ENCODE data around the gene MYO1H.
"Not testable (repeated sequence)": the region's sequence is repeated elsewhere in the genome, so short reads cannot be mapped to it uniquely, and the experiment has no call there.

MYO1H gene

DNA sequence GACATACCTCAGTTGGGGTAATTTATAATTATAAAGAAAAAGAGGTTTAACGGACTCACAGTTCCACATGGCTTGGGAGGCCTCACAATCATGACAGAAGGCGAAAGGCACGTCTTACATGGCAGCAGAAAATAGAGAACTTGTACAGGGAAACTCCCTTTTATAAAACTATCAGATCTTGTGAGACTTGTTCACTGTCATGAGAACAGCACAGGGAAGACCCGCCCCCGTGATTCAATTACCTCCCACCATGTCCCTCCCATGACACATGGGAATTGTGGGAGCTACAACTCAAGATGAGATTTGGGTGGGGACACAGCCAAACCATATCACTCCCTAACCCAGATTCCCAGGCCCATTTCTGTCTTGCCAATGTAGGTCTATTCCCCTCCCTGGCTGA, 22.1 kb downstream of the MYO1H start:
- intact Hi-C loops (cut with micrococcal nuclease) = no loop called here
- Mint-ChIP-seq H3K27me3 (peaks cover 5% of the 10 kb centered on the region), H3K4me3 (no peak overlapping the region), H3K4me1 (ENCODE audit: low read depth) (no peaks in the 10 kb centered on the region), H3K27ac (no peak overlapping the region), H3K9me3 (no peaks in the 10 kb centered on the region), H3K36me3 (ENCODE audit: low read depth) (no peaks in the 10 kb centered on the region)

GRCh38 chr12:109377139-109377685, 29.5 kb downstream of the MYO1H start:
- Mint-ChIP-seq H3K9me3 (no peaks in the 10 kb centered on the region), H3K27ac (no peak overlapping the region), H3K4me3 (no peak overlapping the region), H3K4me1 (ENCODE audit: low read depth) (no peaks in the 10 kb centered on the region), H3K27me3 (peaks cover 5% of the 10 kb centered on the region), H3K36me3 (ENCODE audit: low read depth) (no peaks in the 10 kb centered on the region)
- intact Hi-C loops (cut with micrococcal nuclease) = no loop called here

GRCh38 chr12:109378569-109378968, 30.9 kb downstream of the MYO1H start:
- H3K9me3 Mint-ChIP-seq = no peaks in the 10 kb centered on the region
- no peak overlapping the region for H3K27ac Mint-ChIP-seq
- H3K27me3 Mint-ChIP-seq = peaks cover 10% of the 10 kb centered on the region
- no peak overlapping the region for H3K4me3 Mint-ChIP-seq
- no peaks in the 10 kb centered on the region for H3K36me3 Mint-ChIP-seq (ENCODE audit: low read depth)
- intact Hi-C loops (cut with micrococcal nuclease) = no loop called here
- no peaks in the 10 kb centered on the region for H3K4me1 Mint-ChIP-seq (ENCODE audit: low read depth)

- no peaks in the 10 kb centered on the region for H3K9me3 Mint-ChIP-seq
- H3K4me1 Mint-ChIP-seq (ENCODE audit: low read depth) = no peaks in the 10 kb centered on the region
- H3K27me3 Mint-ChIP-seq = peaks cover 14% of the 10 kb centered on the region
- H3K36me3 Mint-ChIP-seq (ENCODE audit: low read depth) = no peaks in the 10 kb centered on the region
- H3K4me3 Mint-ChIP-seq = no peak overlapping the region
- intact Hi-C loops (cut with micrococcal nuclease) = no loop called here
- H3K27ac Mint-ChIP-seq = no peak overlapping the region
Measured at GRCh38 chr12:109382031-109382430, 34.3 kb downstream of the MYO1H start.

GRCh38 chr12:109383240-109383639, 35.5 kb downstream of the MYO1H start:
- no peaks in the 10 kb centered on the region for H3K36me3 Mint-ChIP-seq (ENCODE audit: low read depth)
- H3K27me3 Mint-ChIP-seq = peaks cover 12% of the 10 kb centered on the region
- intact Hi-C loops (cut with micrococcal nuclease) = no loop called here
- H3K4me3 Mint-ChIP-seq = no peak overlapping the region
- no peaks in the 10 kb centered on the region for H3K9me3 Mint-ChIP-seq
- H3K4me1 Mint-ChIP-seq (ENCODE audit: low read depth) = no peaks in the 10 kb centered on the region
- H3K27ac Mint-ChIP-seq = no peak overlapping the region

- Mint-ChIP-seq H3K27me3 (peaks cover 14% of the 10 kb centered on the region), H3K27ac (no peak overlapping the region), H3K9me3 (no peaks in the 10 kb centered on the region), H3K4me3 (no peak overlapping the region), H3K36me3 (ENCODE audit: low read depth) (no peaks in the 10 kb centered on the region), H3K4me1 (ENCODE audit: low read depth) (no peaks in the 10 kb centered on the region)
- intact Hi-C loops (cut with micrococcal nuclease) = no loop called here
Measured at GRCh38 chr12:109385339-109386058, 37.8 kb downstream of the MYO1H start.

DNA sequence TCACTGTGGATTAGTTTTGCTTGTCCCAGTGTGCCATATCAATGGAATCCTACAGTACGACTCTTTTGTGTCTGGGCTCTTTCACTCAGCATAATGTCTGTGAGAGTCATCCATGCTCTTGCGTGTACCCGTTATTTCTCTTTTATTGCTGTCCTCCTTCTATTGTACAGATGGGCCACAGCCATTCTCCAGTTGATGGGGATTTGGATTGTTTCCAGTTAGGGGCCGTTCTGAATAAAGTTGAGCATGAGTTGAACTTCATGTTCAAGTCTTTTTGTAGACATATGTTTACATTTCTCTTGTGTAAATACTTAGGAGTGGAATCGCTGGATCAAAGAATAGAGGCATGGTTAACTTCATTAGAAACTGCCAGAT, 38.3 kb downstream of the MYO1H start:
- Mint-ChIP-seq H3K9me3 (no peaks in the 10 kb centered on the region), H3K27ac (no peak overlapping the region), H3K4me3 (no peak overlapping the region), H3K4me1 (ENCODE audit: low read depth) (no peaks in the 10 kb centered on the region), H3K27me3 (peaks cover 17% of the 10 kb centered on the region), H3K36me3 (ENCODE audit: low read depth) (no peaks in the 10 kb centered on the region)
- intact Hi-C loops (cut with micrococcal nuclease) = no loop called here

GRCh38 chr12:109387425-109388166, 39.9 kb downstream of the MYO1H start:
- no peak overlapping the region for H3K27ac Mint-ChIP-seq
- H3K36me3 Mint-ChIP-seq (ENCODE audit: low read depth) = no peaks in the 10 kb centered on the region
- H3K4me1 Mint-ChIP-seq (ENCODE audit: low read depth) = no peaks in the 10 kb centered on the region
- peaks cover 25% of the 10 kb centered on the region for H3K27me3 Mint-ChIP-seq
- intact Hi-C loops (cut with micrococcal nuclease) = no loop called here
- no peak overlapping the region for H3K4me3 Mint-ChIP-seq
- no peaks in the 10 kb centered on the region for H3K9me3 Mint-ChIP-seq

DNA sequence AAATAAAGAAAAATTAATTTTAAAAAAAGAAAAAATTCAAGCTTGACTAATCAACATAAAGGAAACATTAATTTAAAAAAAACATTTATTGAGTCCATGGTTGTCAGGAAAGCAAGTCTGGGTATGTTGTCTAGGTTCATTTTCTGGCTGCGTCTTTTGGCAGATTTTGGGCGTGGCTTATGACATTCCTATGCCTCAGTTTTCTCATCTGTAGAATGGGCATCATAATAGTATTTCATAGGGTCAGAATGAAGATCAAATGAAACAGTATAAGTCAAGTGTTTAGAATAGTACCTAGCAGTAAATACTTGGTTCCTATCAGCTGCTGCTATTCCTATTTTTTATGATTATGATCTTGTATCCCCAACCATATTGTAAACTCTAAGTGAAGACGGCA, 40.5 kb downstream of the MYO1H start:
- Mint-ChIP-seq H3K27me3 (peaks cover 28% of the 10 kb centered on the region), H3K9me3 (no peaks in the 10 kb centered on the region), H3K4me1 (ENCODE audit: low read depth) (no peaks in the 10 kb centered on the region), H3K4me3 (no peak overlapping the region), H3K36me3 (ENCODE audit: low read depth) (no peaks in the 10 kb centered on the region), H3K27ac (no peak overlapping the region)
- intact Hi-C loops (cut with micrococcal nuclease) = no loop called here

DNA sequence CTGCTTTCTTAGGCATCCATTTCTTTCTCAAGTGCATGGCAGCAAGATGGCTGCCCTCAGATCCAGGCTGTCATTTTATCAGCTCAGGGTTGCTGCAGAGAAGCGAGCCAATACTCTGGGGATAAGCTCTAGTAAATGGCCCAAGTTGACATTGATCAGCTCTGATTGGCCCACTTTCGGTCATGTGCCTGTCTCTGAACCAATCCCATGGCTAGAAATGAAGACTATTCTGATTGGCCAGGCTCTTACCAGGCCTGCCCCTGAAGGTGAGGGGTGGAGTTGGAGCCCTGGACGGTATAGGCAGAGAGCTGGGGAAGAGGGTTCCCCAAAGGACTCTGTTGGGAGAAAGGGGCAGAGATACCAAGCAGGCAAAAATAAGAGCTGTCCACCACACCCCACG, 41.4 kb downstream of the MYO1H start:
- intact Hi-C loops (cut with micrococcal nuclease) = no loop called here
- Mint-ChIP-seq H3K36me3 (ENCODE audit: low read depth) (no peaks in the 10 kb centered on the region), H3K27ac (no peak overlapping the region), H3K4me1 (ENCODE audit: low read depth) (no peaks in the 10 kb centered on the region), H3K9me3 (no peaks in the 10 kb centered on the region), H3K27me3 (peaks cover 27% of the 10 kb centered on the region), H3K4me3 (no peak overlapping the region)

DNA sequence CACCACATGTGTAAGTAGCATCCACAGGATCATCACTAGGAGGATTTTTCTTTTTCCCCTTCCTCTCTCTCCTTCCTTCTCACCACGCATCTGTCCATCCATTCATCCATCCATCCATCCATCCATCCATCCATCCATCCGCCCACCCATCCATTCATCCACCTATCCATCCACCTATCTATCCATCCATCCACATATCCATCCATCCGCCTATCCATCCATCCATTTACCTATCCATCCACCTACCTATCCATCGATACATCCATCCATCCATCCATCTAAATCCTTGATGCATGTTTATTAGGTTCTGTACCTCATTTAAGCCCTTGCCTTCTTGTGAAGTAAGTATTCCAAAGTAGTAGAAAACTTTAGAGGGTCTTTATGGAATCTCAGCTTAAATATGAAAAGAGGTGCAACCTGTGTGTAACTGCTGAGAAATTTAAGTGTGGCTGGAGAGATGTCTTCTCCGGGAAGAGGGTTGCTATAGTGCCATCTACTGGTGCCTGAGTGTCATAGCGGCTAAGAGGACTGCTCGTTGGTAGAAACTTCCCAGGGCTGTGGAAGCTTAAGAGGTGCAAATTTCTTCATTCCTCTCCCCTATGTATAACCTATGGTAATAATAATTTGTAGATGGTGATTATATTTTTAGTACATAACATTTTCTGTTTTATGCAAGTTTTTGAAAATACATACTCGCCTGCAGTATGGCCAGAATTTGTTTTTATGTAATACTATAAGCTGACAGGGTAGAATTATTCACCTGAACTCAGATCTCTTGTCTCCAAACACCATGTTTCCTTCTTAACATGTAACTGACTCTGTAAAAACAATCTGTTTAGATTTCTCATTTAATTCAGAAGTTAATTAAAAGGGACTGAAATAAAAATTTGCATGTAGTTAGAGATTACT, 46.0 kb downstream of the MYO1H start:
- peaks cover 26% of the 10 kb centered on the region for H3K27me3 Mint-ChIP-seq
- no peaks in the 10 kb centered on the region for H3K36me3 Mint-ChIP-seq (ENCODE audit: low read depth)
- no peak overlapping the region for H3K4me3 Mint-ChIP-seq
- no peak overlapping the region for H3K27ac Mint-ChIP-seq
- no peaks in the 10 kb centered on the region for H3K9me3 Mint-ChIP-seq
- H3K4me1 Mint-ChIP-seq (ENCODE audit: low read depth) = no peaks in the 10 kb centered on the region
- intact Hi-C loops (cut with micrococcal nuclease) = no loop called here

DNA sequence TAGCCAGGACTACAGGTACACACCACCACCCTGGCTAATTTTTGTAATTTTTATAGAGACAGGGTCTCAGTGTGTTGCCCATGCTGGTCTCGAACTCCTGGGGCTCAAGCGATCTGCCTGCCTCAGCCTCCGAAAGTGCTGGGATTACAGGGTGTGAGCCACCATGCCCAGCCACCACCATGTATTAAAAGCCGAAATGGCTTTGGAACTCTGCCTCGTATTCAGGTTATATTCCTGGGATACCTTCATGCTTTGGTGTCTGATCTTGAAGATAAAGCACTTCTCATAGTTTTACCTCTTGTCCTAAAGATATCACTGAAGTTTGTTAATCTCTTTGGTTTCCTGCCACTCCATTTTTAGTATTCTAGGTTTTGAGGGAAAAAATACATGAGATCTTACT, 47.2 kb downstream of the MYO1H start:
- no peak overlapping the region for H3K4me3 Mint-ChIP-seq
- no peak overlapping the region for H3K27ac Mint-ChIP-seq
- peaks cover 28% of the 10 kb centered on the region for H3K27me3 Mint-ChIP-seq
- intact Hi-C loops (cut with micrococcal nuclease) = no loop called here
- no peaks in the 10 kb centered on the region for H3K4me1 Mint-ChIP-seq (ENCODE audit: low read depth)
- H3K9me3 Mint-ChIP-seq = no peaks in the 10 kb centered on the region
- no peaks in the 10 kb centered on the region for H3K36me3 Mint-ChIP-seq (ENCODE audit: low read depth)

DNA sequence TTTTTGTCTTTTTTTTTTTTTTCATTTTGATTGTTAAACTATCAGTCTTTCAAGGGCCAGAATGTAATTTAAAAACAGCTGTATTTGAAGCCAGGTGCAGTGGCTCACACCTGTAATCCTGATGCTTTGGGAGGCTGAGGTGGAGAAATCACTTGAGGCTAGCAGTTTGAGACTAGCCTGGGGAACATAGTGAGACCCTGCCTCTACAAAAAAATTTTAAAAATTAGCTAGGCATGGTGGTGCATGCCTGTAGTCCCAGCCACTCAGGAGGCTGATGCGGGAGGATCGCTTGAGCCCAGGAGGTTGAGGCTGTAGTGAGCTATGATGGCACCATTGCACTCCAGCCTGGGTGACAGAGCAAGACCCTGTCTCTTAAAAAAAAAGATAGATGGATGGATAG, 57.1 kb downstream of the MYO1H start:
- H3K4me3 Mint-ChIP-seq; intact Hi-C loops (cut with micrococcal nuclease); H3K9me3 Mint-ChIP-seq; H3K4me1 Mint-ChIP-seq (ENCODE audit: low read depth); H3K36me3 Mint-ChIP-seq (ENCODE audit: low read depth); H3K27ac Mint-ChIP-seq: not testable (repeated sequence)
- H3K27me3 Mint-ChIP-seq = peaks cover 18% of the 10 kb centered on the region

DNA sequence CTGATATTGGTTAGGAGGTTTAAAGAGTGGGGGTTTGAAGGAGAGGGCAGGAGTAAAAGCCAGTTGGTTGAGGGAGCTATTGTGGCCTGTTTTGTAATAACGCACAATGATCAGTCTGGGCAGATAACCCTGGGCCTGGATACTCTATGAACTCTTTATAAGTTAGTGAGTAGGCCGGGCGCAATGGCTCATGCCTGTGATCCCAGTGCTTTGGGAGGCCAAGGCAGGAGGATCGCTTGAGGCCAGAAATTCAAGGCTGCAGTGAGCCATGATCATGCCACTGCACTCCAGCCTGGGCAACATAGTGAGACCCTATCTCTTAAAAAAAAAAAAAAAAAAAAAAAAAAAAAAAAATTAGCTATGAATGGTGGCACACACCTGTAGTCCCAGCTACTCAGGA, 58.4 kb downstream of the MYO1H start:
- H3K9me3 Mint-ChIP-seq; H3K36me3 Mint-ChIP-seq (ENCODE audit: low read depth); H3K4me1 Mint-ChIP-seq (ENCODE audit: low read depth); H3K27ac Mint-ChIP-seq; H3K4me3 Mint-ChIP-seq; intact Hi-C loops (cut with micrococcal nuclease): not testable (repeated sequence)
- peaks cover 16% of the 10 kb centered on the region for H3K27me3 Mint-ChIP-seq
